WTC11 (cell line): ENCODE measurements around the gene SELENOI. TPM values are rescaled to one million over a fixed set of nuclear protein-coding genes. Genes with fewer than 3 reads are reported as not detected.

ENCODE experiments used
- ATAC-seq: fragments of 200-7000 bp; cut with Tn5 transposase; 2 replicates; pipeline ENCODE4 v1.10.0; 2021; ENCODE audit warnings: mild to moderate bottlenecking, moderate library complexity
- CTCF ChIA-PET: fragments of 300-600 bp; sonication (Branson Sonifier 250); formaldehyde crosslinking; loops from one replicate; lab custom pipeline; 2021; ENCODE audit warnings: antibody characterized with exemption; lab: Charles Lee
- POLR2A ChIA-PET: fragments of 350-600 bp; sonication (Branson Sonifier 250); formaldehyde crosslinking; loops from one replicate; lab custom pipeline; 2021; ENCODE audit warnings: antibody characterized with exemption; lab: Charles Lee
- DNase-seq: peaks from one replicate; pipeline ENCODE4 v3.0.0; 2021; ENCODE audit warnings: low spot score
- H3K27ac Mint-ChIP-seq: 2 replicates; pipeline ENCODE4 v1.8.0; 2021; ENCODE audit warnings: mixed read lengths
- H3K27me3 Mint-ChIP-seq: 2 replicates; pipeline ENCODE4 v1.8.0; 2021; ENCODE audit warnings: low read depth, mild to moderate bottlenecking, moderate library complexity, mixed read lengths
- H3K36me3 Mint-ChIP-seq: 2 replicates; pipeline ENCODE4 v1.8.0; 2021; ENCODE audit warnings: mixed read lengths
- H3K4me1 Mint-ChIP-seq: 2 replicates; pipeline ENCODE4 v1.8.0; 2022; ENCODE audit warnings: mixed read lengths
- H3K4me3 Mint-ChIP-seq: 2 replicates; pipeline ENCODE4 v1.8.0; 2021; ENCODE audit warnings: mild to moderate bottlenecking, moderate library complexity, mixed read lengths
- H3K9me3 Mint-ChIP-seq: 2 replicates; pipeline ENCODE4 v1.8.0; 2021; ENCODE audit warnings: mixed read lengths
- E2F4 ChIP-seq: sonication (generic); formaldehyde crosslinking; IDR thresholded peaks from 2 replicates; pipeline ENCODE4 v1.8.1; 2022; ENCODE audit warnings: low read depth, mild to moderate bottlenecking, moderate library complexity, missing genetic modification reagents, borderline replicate concordance
- ELF4 ChIP-seq: sonication (generic); formaldehyde crosslinking; IDR thresholded peaks from 2 replicates; pipeline ENCODE4 v1.8.1; 2022; ENCODE audit warnings: low read depth, mild to moderate bottlenecking, moderate library complexity, missing genetic modification reagents
- ETV6 ChIP-seq: sonication (generic); formaldehyde crosslinking; IDR thresholded peaks from 2 replicates; pipeline ENCODE4 v1.8.1; 2022; ENCODE audit warnings: mild to moderate bottlenecking, missing genetic modification reagents
- FOXP1 ChIP-seq: sonication (generic); formaldehyde crosslinking; IDR thresholded peaks from 2 replicates; pipeline ENCODE4 v1.8.0; 2022; ENCODE audit warnings: missing genetic modification reagents, mild to moderate bottlenecking, moderate library complexity, borderline replicate concordance
- GABPB1 ChIP-seq: sonication (generic); formaldehyde crosslinking; IDR thresholded peaks from 2 replicates; pipeline ENCODE4 v1.8.1; 2023; ENCODE audit warnings: mild to moderate bottlenecking, missing genetic modification reagents
- GTF2I ChIP-seq: fragments of 250-450 bp; sonication (Bioruptor Pico); conservative IDR thresholded peaks from 2 replicates; pipeline ENCODE4 v1.4.0; 2021; ENCODE audit warnings: mild to moderate bottlenecking
- HMGXB4 ChIP-seq: sonication (generic); formaldehyde crosslinking; IDR thresholded peaks from 2 replicates; pipeline ENCODE4 v1.8.1; 2023; ENCODE audit warnings: mild to moderate bottlenecking, moderate library complexity, missing genetic modification reagents
- MXD4 ChIP-seq: fragments of 250-450 bp; sonication (Bioruptor Pico); IDR thresholded peaks from 2 replicates; pipeline ENCODE4 v1.8.0; 2021; ENCODE audit warnings: mild to moderate bottlenecking, moderate library complexity, borderline replicate concordance
- PREB ChIP-seq: sonication (generic); formaldehyde crosslinking; IDR thresholded peaks from 2 replicates; pipeline ENCODE4 v1.8.1; 2022; ENCODE audit warnings: mild to moderate bottlenecking, missing genetic modification reagents, moderate library complexity, borderline replicate concordance
- STAT6 ChIP-seq: sonication (generic); formaldehyde crosslinking; conservative IDR thresholded peaks from 2 replicates; pipeline ENCODE4 v1.8.1; 2023; ENCODE audit warnings: mild to moderate bottlenecking, low read depth, missing genetic modification reagents, moderate library complexity
- TEAD4 ChIP-seq: sonication (generic); formaldehyde crosslinking; IDR thresholded peaks from 2 replicates; pipeline ENCODE4 v1.8.0; 2022; ENCODE audit warnings: mild to moderate bottlenecking, missing genetic modification reagents
- ZMAT4 ChIP-seq: fragments of 250-450 bp; sonication (Bioruptor Pico); IDR thresholded peaks from 2 replicates; pipeline ENCODE4 v1.9.0; 2021; ENCODE audit warnings: mild to moderate bottlenecking
- ZNF396 ChIP-seq: fragments of 250-450 bp; sonication (Bioruptor Pico); IDR thresholded peaks from 2 replicates; pipeline ENCODE4 v1.8.0; 2021; ENCODE audit warnings: mild to moderate bottlenecking, moderate library complexity, borderline replicate concordance
- ZNF671 ChIP-seq: fragments of 250-450 bp; sonication (Bioruptor Pico); IDR thresholded peaks from 2 replicates; pipeline ENCODE4 v1.8.0; 2021; ENCODE audit warnings: mild to moderate bottlenecking
- total RNA-seq: library from RNA; stranded (reverse); gene quantifications from 3 replicates; pipeline ENCODE4 v1.2.3, GENCODE V29; 2021
- TF ChIP-seq, protein P1 (sequence below): sonication (generic); formaldehyde crosslinking; IDR thresholded peaks from 2 replicates; pipeline ENCODE4 v1.8.0; 2022; ENCODE audit warnings: mild to moderate bottlenecking, missing genetic modification reagents
- TF ChIP-seq, protein P2 (sequence below): sonication (generic); formaldehyde crosslinking; IDR thresholded peaks from 2 replicates; pipeline ENCODE4 v1.8.1; 2023; ENCODE audit warnings: mild to moderate bottlenecking, missing genetic modification reagents, moderate library complexity
- TF ChIP-seq, protein P3 (sequence below): fragments of 200-600 bp; IDR thresholded peaks from 2 replicates; pipeline ENCODE4 v1.8.0; 2022; ENCODE audit warnings: antibody characterized with exemption

SELENOI gene
- total RNA-seq, 1 experiment from 2014 or later = 53.1 TPM

- DNase-seq (no peak), ATAC-seq (no peak)
- Mint-ChIP-seq H3K4me3 (no peak overlapping the region), H3K9me3 (no peaks in the 10 kb centered on the region), H3K4me1 (no peaks in the 10 kb centered on the region), H3K27me3 (no peaks in the 10 kb centered on the region; the same call in 1 of the 2 replicates), H3K27ac (no peak overlapping the region), H3K36me3 (no peaks in the 10 kb centered on the region)
- CTCF ChIA-PET = interaction anchor here (0.6 to 1.3 kb wide), 3 partner anchors 17 to 491 kb away, joined by 3 to 4 read pairs (median 3); no protein-coding TSS in a partner anchor
- TF ChIP-seq TEAD4 (no peak), MXD4 (CRISPR knock-in tag) (no peak)
- POLR2A ChIA-PET = no interaction called here
Measured at GRCh38 chr2:26442301-26442700, 96.4 kb downstream of the SELENOI start.

DNA sequence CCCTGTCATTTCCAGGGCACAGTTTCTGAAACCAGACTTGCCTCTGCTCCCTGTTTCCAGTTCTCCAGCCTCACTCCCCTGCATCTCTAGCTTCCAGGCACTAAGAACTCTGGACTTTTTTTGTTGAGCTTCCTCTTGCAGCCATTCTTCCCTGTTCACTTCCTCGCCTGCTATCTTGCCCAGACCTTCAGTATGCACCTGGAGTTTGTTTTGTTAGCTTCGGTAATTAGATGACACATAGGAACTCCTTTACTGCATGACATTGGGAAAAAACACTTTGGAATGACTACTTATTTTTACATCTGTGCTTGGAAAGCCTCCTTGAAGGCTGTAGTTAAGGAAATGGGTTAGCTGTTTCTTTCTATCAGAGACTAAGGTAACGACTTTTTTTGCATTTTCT, 96.8 kb downstream of the SELENOI start:
- POLR2A ChIA-PET = no interaction called here
- no peak overlapping the region for H3K4me3 Mint-ChIP-seq
- no peaks in the 10 kb centered on the region for H3K9me3 Mint-ChIP-seq

DNA sequence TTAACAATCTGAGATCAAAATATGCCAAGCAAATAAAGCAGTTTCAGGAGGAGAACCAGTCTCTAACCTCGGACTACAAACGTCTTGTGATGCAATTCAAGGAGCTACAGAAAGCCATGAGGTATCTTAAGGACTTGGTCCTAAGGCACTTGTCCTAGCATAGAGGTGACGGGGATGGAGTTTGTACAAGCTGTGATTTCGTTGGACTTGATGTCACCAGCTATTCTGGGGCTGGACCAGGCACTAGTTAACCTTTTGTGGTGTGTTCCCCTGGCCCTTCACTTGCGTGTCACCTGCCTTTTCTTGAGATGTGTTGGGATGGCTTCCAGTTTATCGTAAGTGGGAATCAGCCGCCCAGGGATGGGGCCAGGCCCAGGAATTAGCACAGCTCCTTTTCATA, 98.3 kb downstream of the SELENOI start:
- Mint-ChIP-seq H3K4me3 (no peak overlapping the region), H3K36me3 (no peaks in the 10 kb centered on the region), H3K27ac (no peak overlapping the region), H3K27me3 (no peaks in the 10 kb centered on the region), H3K4me1 (no peaks in the 10 kb centered on the region), H3K9me3 (no peaks in the 10 kb centered on the region)
- CTCF ChIA-PET = no interaction called here
- POLR2A ChIA-PET = no interaction called here
- no peak for ATAC-seq
- DNase-seq = no peak
- no peak for TF ChIP-seq GABPB1 (CRISPR knock-in tag)
- TF ChIP-seq PREB = no peak
- no peak for TF ChIP-seq TEAD4
- no peak for TF ChIP-seq ZNF671 (CRISPR knock-in tag)
- TF ChIP-seq STAT6 (CRISPR knock-in tag) = no peak
- TF ChIP-seq ZMAT4 (CRISPR knock-in tag) = no peak
- TF ChIP-seq E2F4 = no peak
- TF ChIP-seq, protein P1, sequence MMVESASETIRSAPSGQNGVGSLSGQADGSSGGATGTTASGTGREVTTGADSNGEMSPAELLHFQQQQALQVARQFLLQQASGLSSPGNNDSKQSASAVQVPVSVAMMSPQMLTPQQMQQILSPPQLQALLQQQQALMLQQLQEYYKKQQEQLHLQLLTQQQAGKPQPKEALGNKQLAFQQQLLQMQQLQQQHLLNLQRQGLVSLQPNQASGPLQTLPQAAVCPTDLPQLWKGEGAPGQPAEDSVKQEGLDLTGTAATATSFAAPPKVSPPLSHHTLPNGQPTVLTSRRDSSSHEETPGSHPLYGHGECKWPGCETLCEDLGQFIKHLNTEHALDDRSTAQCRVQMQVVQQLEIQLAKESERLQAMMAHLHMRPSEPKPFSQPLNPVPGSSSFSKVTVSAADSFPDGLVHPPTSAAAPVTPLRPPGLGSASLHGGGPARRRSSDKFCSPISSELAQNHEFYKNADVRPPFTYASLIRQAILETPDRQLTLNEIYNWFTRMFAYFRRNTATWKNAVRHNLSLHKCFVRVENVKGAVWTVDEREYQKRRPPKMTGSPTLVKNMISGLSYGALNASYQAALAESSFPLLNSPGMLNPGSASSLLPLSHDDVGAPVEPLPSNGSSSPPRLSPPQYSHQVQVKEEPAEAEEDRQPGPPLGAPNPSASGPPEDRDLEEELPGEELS (CRISPR knock-in tag) = no peak
- TF ChIP-seq, protein P2, sequence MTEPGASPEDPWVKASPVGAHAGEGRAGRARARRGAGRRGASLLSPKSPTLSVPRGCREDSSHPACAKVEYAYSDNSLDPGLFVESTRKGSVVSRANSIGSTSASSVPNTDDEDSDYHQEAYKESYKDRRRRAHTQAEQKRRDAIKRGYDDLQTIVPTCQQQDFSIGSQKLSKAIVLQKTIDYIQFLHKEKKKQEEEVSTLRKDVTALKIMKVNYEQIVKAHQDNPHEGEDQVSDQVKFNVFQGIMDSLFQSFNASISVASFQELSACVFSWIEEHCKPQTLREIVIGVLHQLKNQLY = no peak
- TF ChIP-seq HMGXB4 (CRISPR knock-in tag) = no peak
- TF ChIP-seq, protein P3, sequence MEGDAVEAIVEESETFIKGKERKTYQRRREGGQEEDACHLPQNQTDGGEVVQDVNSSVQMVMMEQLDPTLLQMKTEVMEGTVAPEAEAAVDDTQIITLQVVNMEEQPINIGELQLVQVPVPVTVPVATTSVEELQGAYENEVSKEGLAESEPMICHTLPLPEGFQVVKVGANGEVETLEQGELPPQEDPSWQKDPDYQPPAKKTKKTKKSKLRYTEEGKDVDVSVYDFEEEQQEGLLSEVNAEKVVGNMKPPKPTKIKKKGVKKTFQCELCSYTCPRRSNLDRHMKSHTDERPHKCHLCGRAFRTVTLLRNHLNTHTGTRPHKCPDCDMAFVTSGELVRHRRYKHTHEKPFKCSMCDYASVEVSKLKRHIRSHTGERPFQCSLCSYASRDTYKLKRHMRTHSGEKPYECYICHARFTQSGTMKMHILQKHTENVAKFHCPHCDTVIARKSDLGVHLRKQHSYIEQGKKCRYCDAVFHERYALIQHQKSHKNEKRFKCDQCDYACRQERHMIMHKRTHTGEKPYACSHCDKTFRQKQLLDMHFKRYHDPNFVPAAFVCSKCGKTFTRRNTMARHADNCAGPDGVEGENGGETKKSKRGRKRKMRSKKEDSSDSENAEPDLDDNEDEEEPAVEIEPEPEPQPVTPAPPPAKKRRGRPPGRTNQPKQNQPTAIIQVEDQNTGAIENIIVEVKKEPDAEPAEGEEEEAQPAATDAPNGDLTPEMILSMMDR = no peak
- TF ChIP-seq FOXP1 (CRISPR knock-in tag) = no peak

More for the DNA sequence above, 96.8 kb downstream of the SELENOI start:
- no peak for TF ChIP-seq ETV6
- TF ChIP-seq ZNF396 (CRISPR knock-in tag) = no peak
- TF ChIP-seq E2F4 = no peak
- no peak for TF ChIP-seq ELF4 (CRISPR knock-in tag)
- TF ChIP-seq GTF2I (CRISPR knock-in tag) = no peak
- ATAC-seq (no peak), DNase-seq (no peak)
- Mint-ChIP-seq H3K36me3 (no peaks in the 10 kb centered on the region), H3K4me1 (no peaks in the 10 kb centered on the region), H3K27me3 (no peaks in the 10 kb centered on the region; the same call in 1 of the 2 replicates), H3K27ac (no peak overlapping the region)
- CTCF ChIA-PET = interaction anchor here (0.6 to 1.3 kb wide), 3 partner anchors 16 to 491 kb away, joined by 3 to 4 read pairs (median 3); no protein-coding TSS in a partner anchor
